ENCODE results near the gene FAM209A. TPM values are rescaled to one million over a fixed set of nuclear protein-coding genes. Genes with fewer than 3 reads are reported as not detected.

The FAM209A gene
- total RNA-seq, 1 experiment from 2014 or later: 0.34 TPM

DNA sequence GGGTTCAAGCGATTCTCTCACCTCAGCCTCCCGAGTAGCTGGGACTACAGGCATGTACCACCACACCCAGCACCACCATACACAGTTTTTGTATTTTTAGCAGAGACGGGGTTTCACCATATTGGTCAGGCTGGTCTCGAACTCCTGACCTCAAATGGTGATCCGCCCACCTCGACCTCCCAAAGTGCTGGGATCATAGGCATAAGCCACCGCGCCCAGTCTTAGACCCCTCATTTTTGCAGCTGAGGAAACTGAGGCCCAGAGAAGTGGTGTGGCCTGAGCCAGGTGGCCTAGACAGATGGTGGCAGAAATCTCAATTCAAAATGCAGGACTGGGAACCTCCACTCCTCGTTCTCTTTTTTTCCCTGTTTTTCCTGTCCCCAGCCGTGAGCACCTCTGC, 12.6 kb upstream of the FAM209A start:
- no peak overlapping the region for H3K9ac ChIP-seq (ENCODE audit: low read length)
- no peaks in the 10 kb centered on the region for H3K9me2 ChIP-seq (ENCODE audit: insufficient read depth)
- ChIA-PET POLR2A (no interaction called here), RAD21 (ENCODE audit: low non-redundant PET in 1 of 2, low total read pairs in 2 of 2, uncharacterized antibody in 2 of 2, unreplicated experiment in 2 of 2) (no interaction called here), CTCF (no interaction called here)
- intact Hi-C loops (cut with micrococcal nuclease): no loop called here
- peaks cover 0 to 9% of the 10 kb centered on the region in 2 experiments; a peak in 2 of 4 replicates for H3K36me3 ChIP-seq (ENCODE audit: control insufficient read depth in 1 of 2, insufficient read depth in 2 of 2, low read length in 2 of 2)
- no TSS peak for BruUV-seq (replicated peaks)
- no peaks in the 10 kb centered on the region for H3K27me3 ChIP-seq (ENCODE audit: insufficient read depth, low read length)
- DNase-seq (ENCODE audit: low read depth, low spot score) (no peak), ATAC-seq (no peak)
- no peak overlapping the region for H3K4me3 ChIP-seq (replicated peaks in 1 of 2; ENCODE audit: low read depth in 1 of 2, low read length in 2 of 2)
- H4K20me1 ChIP-seq (ENCODE audit: insufficient read depth): no peaks in the 10 kb centered on the region
- H2AFZ ChIP-seq (ENCODE audit: low read depth, low read length, poor library complexity, severe bottlenecking): no peak overlapping the region
- peaks cover 8% of the 10 kb centered on the region for H3K79me2 ChIP-seq (ENCODE audit: insufficient read depth, low read length)
- H3K9me3 ChIP-seq (ENCODE audit: control insufficient read depth in 1 of 2, insufficient read depth in 1 of 2, low read depth in 1 of 2, low read length in 2 of 2): no peaks in the 10 kb centered on the region
- H3K4me2 ChIP-seq (ENCODE audit: low read length): no peak overlapping the region
- H3K4me1 ChIP-seq (ENCODE audit: control insufficient read depth in 1 of 2, insufficient read depth in 2 of 2, low read length in 2 of 2): no peaks in the 10 kb centered on the region
- no peak overlapping the region for H3K27ac ChIP-seq (ENCODE audit: low read depth, low read length)
- no peak for TF ChIP-seq SIN3A (IDR thresholded peaks at IDR 0.05; ENCODE audit: low read depth)
- TF ChIP-seq RAD21 (IDR thresholded peaks at IDR 0.05; ENCODE audit: low read depth): no peak
- TF ChIP-seq EGR1 (IDR thresholded peaks at IDR 0.05; ENCODE audit: low read depth): no peak
- TF ChIP-seq, protein P1, sequence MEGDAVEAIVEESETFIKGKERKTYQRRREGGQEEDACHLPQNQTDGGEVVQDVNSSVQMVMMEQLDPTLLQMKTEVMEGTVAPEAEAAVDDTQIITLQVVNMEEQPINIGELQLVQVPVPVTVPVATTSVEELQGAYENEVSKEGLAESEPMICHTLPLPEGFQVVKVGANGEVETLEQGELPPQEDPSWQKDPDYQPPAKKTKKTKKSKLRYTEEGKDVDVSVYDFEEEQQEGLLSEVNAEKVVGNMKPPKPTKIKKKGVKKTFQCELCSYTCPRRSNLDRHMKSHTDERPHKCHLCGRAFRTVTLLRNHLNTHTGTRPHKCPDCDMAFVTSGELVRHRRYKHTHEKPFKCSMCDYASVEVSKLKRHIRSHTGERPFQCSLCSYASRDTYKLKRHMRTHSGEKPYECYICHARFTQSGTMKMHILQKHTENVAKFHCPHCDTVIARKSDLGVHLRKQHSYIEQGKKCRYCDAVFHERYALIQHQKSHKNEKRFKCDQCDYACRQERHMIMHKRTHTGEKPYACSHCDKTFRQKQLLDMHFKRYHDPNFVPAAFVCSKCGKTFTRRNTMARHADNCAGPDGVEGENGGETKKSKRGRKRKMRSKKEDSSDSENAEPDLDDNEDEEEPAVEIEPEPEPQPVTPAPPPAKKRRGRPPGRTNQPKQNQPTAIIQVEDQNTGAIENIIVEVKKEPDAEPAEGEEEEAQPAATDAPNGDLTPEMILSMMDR (IDR thresholded peaks at IDR 0.05 in 2 of 3, conservative IDR thresholded peaks at IDR 0.05 in 1 of 3; ENCODE audit: borderline replicate concordance in 1 of 3, insufficient read depth in 1 of 3, low read depth in 2 of 3, low read length in 2 of 3): no peak
- no peak for TF ChIP-seq JUND (IDR thresholded peaks at IDR 0.05)
- TF ChIP-seq, protein P2, sequence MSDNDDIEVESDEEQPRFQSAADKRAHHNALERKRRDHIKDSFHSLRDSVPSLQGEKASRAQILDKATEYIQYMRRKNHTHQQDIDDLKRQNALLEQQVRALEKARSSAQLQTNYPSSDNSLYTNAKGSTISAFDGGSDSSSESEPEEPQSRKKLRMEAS (IDR thresholded peaks at IDR 0.05): no peak
